CD14-positive monocyte (primary cell): ENCODE results near the gene LRRN3. TPM values are rescaled to one million over a fixed set of nuclear protein-coding genes. Genes with fewer than 3 reads are reported as not detected.

Experiments used
- DNase-seq, 3 donors: peaks; one replicate each; pipeline ENCODE4 v3.0.0-alpha.2; 2011 to 2022
- H2AFZ ChIP-seq: 2 replicates; pipeline ENCODE4 v1.6.0; 2012; ENCODE audit warnings: mild to moderate bottlenecking, low read depth, low read length, inconsistent platforms; ENCODE audit not compliant: insufficient read depth, poor library complexity, severe bottlenecking
- H3K27ac ChIP-seq, 2 donors: 1 replicate in 1 of 2; 2 replicates in 1 of 2; pipeline ENCODE4 v1.5.1; 2012 to 2013; ENCODE audit warnings: low read length in 2 of 2, control low read depth in 1 of 2, inconsistent platforms in 1 of 2, low read depth in 1 of 2, mild to moderate bottlenecking in 1 of 2
- H3K27me3 ChIP-seq, 2 donors: one replicate each; pipeline versions ENCODE4 v1.6.0 to v1.6.1; 2011 to 2013; ENCODE audit warnings: low read length in 2 of 2; ENCODE audit not compliant: control insufficient read depth in 2 of 2, insufficient read depth in 2 of 2
- H3K36me3 ChIP-seq, 2 donors: replicated peaks in 1 of 2; 1 replicate in 1 of 2; 2 replicates in 1 of 2; pipeline versions ENCODE4 v1.5.1 to v1.6.1; 2012 to 2013; ENCODE audit warnings: low read length in 2 of 2, control low read depth in 1 of 2, inconsistent platforms in 1 of 2, mild to moderate bottlenecking in 1 of 2; ENCODE audit not compliant: insufficient read depth in 2 of 2, control insufficient read depth in 1 of 2
- H3K4me1 ChIP-seq, 2 donors: 1 replicate in 1 of 2; 2 replicates in 1 of 2; pipeline versions ENCODE4 v1.5.1 to v1.6.1; 2012 to 2013; ENCODE audit warnings: low read length in 2 of 2, control low read depth in 1 of 2, inconsistent platforms in 1 of 2, mild to moderate bottlenecking in 1 of 2, moderate library complexity in 1 of 2; ENCODE audit not compliant: insufficient read depth in 2 of 2, control insufficient read depth in 1 of 2
- H3K4me2 ChIP-seq: replicated peaks from 2 replicates; pipeline ENCODE3; 2012; ENCODE audit warnings: low read length, moderate library complexity, mild to moderate bottlenecking; ENCODE audit not compliant: poor library complexity, severe bottlenecking; ENCODE audit errors: extremely low read depth
- H3K4me3 ChIP-seq, 3 experiments: fragments of 200-600 bp in 1 of 3; sonication (generic) in 1 of 3; replicated peaks in 1 of 3; 1 replicate in 2 of 3; 2 replicates in 1 of 3; pipeline ENCODE4 v1.5.1; 2011 to 2013; ENCODE audit warnings: low read length in 3 of 3, mild to moderate bottlenecking in 3 of 3, control low read depth in 2 of 3, low read depth in 2 of 3, inconsistent platforms in 1 of 3, moderate library complexity in 1 of 3
- H3K79me2 ChIP-seq: 2 replicates; pipeline ENCODE4 v1.6.0; 2012; ENCODE audit warnings: mild to moderate bottlenecking, control low read depth, inconsistent platforms, low read length, moderate library complexity; ENCODE audit not compliant: insufficient read depth
- H3K9ac ChIP-seq: 2 replicates; pipeline ENCODE4 v1.6.0; 2017; ENCODE audit warnings: low read length, mild to moderate bottlenecking; ENCODE audit not compliant: insufficient read depth, poor library complexity, severe bottlenecking
- H3K9me3 ChIP-seq, 2 donors: replicated peaks in 1 of 2; 1 replicate in 1 of 2; 2 replicates in 1 of 2; pipeline versions ENCODE4 v1.5.1 to v1.6.1; 2012 to 2013; ENCODE audit warnings: low read length in 2 of 2, control low read depth in 1 of 2; ENCODE audit not compliant: control insufficient read depth in 1 of 2, insufficient read depth in 1 of 2
- H4K20me1 ChIP-seq: 2 replicates; pipeline ENCODE4 v1.6.0; 2012; ENCODE audit warnings: mild to moderate bottlenecking, low read length, control low read depth, moderate library complexity; ENCODE audit not compliant: insufficient read depth
- H3K27ac Mint-ChIP-seq, 7 donors: one replicate each; pipeline ENCODE4 v1.8.0; 2020; ENCODE audit warnings: mild to moderate bottlenecking in 7 of 7, mixed read lengths in 7 of 7, moderate library complexity in 6 of 7, inconsistent platforms in 2 of 7
- H3K27me3 Mint-ChIP-seq, 3 donors: one replicate each; pipeline ENCODE4 v1.8.0; 2021 to 2022; ENCODE audit warnings: low read depth in 3 of 3, mild to moderate bottlenecking in 3 of 3, mixed read lengths in 3 of 3, moderate library complexity in 3 of 3, inconsistent platforms in 1 of 3
- H3K36me3 Mint-ChIP-seq, 2 donors: one replicate each; pipeline ENCODE4 v1.8.0; 2020; ENCODE audit warnings: mixed read lengths in 2 of 2, inconsistent platforms in 1 of 2, mild to moderate bottlenecking in 1 of 2
- H3K4me1 Mint-ChIP-seq: one replicate; pipeline ENCODE4 v1.8.0; 2020; ENCODE audit warnings: mild to moderate bottlenecking, mixed read lengths
- H3K4me3 Mint-ChIP-seq, 2 donors: one replicate each; pipeline ENCODE4 v1.8.0; 2020; ENCODE audit warnings: mild to moderate bottlenecking in 2 of 2, mixed read lengths in 2 of 2, moderate library complexity in 1 of 2
- H3K9me3 Mint-ChIP-seq, 7 donors: one replicate each; pipeline ENCODE4 v1.8.0; 2020 to 2022; ENCODE audit warnings: mixed read lengths in 7 of 7, mild to moderate bottlenecking in 6 of 7, moderate library complexity in 6 of 7, inconsistent platforms in 2 of 7
- WGBS: methylation state at CpG from one replicate; pipeline ENCODE4 v1.1.5; 2013; ENCODE audit warnings: missing lambda C conversion rate; ENCODE audit not compliant: insufficient coverage; 5-methylcytosine and 5-hydroxymethylcytosine counted together
- intact Hi-C, 2 donors: fragments of 100-400 bp; cut with micrococcal nuclease; formaldehyde crosslinking; loops; one replicate each; pipeline versions ENCODE4 v1.15.0 to v1.15.1; 2023
- polyA plus RNA-seq, 3 donors: library from polyadenylated mRNA; depleted of rRNA in 1 of 3; unstranded in 2 of 3; stranded (reverse) in 1 of 3; fragments of 300-500 nt in 2 of 3; fragments of >200 nt in 1 of 3; fragmentation: Illumina TruSeq in 2 of 3; gene quantifications; 1 replicate in 2 of 3; 2 replicates in 1 of 3; pipeline ENCODE4 v1.2.3, GENCODE V29; 2012 to 2021
- TF ChIP-seq, protein P1 (sequence below): fragments of 200-600 bp; IDR thresholded peaks from one replicate; pipeline ENCODE4 v1.8.0; 2022; ENCODE audit warnings: antibody characterized with exemption, mild to moderate bottlenecking

LRRN3 gene
- polyA plus RNA-seq, 3 donors = 0.12 to 0.22 TPM; not detected in 1

DNA sequence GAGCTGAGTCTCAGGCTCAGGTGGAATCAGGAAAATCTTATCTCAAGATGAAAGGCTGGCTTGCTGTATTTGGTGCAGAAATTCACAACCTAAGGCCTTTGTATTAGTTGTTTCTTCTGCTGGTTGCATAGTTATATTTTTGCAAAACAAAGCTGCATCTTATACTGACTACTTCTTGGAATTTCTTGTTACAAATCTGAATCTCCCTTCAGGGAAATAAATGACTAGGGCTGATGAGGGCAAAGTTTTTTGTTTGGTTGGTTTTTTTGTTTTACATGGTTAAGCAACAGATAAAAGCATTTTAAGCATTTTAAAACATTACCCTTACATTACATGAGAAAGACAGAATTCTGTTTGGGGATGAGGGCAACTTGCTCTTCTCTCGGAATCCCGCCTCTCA lies 13.9 kb upstream of the LRRN3 start:
- no peaks in the 10 kb centered on the region for H3K4me1 ChIP-seq
- Mint-ChIP-seq H3K27me3 (peaks cover 0 to 2% (median 0%) of the 10 kb centered on the region in 3 donors), H3K4me1 (no peaks in the 10 kb centered on the region), H3K36me3 (no peaks in the 10 kb centered on the region), H3K27ac (no peak overlapping the region), H3K9me3 (peaks cover 0 to 3% (median 0%) of the 10 kb centered on the region in 7 donors), H3K4me3 (no peak overlapping the region)
- DNase-seq = no peak
- H4K20me1 ChIP-seq = no peaks in the 10 kb centered on the region
- no peak overlapping the region for H3K4me3 ChIP-seq
- H3K27me3 ChIP-seq = no peaks in the 10 kb centered on the region
- intact Hi-C loops = no loop called here
- H3K79me2 ChIP-seq = no peaks in the 10 kb centered on the region
- TF ChIP-seq, protein P1, sequence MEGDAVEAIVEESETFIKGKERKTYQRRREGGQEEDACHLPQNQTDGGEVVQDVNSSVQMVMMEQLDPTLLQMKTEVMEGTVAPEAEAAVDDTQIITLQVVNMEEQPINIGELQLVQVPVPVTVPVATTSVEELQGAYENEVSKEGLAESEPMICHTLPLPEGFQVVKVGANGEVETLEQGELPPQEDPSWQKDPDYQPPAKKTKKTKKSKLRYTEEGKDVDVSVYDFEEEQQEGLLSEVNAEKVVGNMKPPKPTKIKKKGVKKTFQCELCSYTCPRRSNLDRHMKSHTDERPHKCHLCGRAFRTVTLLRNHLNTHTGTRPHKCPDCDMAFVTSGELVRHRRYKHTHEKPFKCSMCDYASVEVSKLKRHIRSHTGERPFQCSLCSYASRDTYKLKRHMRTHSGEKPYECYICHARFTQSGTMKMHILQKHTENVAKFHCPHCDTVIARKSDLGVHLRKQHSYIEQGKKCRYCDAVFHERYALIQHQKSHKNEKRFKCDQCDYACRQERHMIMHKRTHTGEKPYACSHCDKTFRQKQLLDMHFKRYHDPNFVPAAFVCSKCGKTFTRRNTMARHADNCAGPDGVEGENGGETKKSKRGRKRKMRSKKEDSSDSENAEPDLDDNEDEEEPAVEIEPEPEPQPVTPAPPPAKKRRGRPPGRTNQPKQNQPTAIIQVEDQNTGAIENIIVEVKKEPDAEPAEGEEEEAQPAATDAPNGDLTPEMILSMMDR = no peak
- H3K36me3 ChIP-seq = no peaks in the 10 kb centered on the region
- H2AFZ ChIP-seq = no peak overlapping the region
- no CpG with 5 or more reads among the region's 2 CpGs for WGBS
- H3K9ac ChIP-seq = no peak overlapping the region
- H3K4me2 ChIP-seq = no peak overlapping the region
- H3K27ac ChIP-seq = no peak overlapping the region
- H3K9me3 ChIP-seq = no peaks in the 10 kb centered on the region

DNA sequence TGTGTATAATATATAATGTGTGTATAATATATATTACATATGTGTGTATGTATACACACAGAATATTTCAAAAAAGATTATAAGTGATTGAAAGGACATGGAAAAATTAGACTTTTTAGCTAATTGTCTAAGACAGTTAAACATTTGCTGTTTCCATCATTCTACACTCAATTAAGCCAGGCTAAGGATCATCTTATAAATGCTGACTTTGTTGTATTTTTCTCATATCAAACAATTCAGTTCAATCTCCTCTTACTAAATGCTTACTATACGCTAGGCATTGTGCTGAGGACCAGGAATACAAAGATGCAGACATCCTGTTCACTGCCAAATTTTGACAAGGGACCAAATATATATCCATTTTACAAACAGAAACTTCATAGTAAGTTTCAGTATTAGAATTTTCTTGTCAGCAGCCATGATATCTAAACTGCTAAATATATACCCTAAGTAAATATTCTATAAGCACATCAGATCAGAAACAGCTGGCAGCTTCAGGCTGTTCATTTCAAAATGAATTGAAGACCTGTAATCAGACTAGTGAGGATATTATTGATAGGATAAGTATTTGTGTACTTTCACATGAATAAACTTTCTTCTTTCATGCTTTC lies 10.3 kb upstream of the LRRN3 start:
- Histone ChIP-seq H3K79me2 (no peaks in the 10 kb centered on the region), H3K27me3 (no peaks in the 10 kb centered on the region), H3K9ac (no peak overlapping the region), H2AFZ (no peak overlapping the region), H3K4me2 (no peak overlapping the region), H3K36me3 (no peaks in the 10 kb centered on the region), H3K9me3 (no peaks in the 10 kb centered on the region), H3K4me3 (no peak overlapping the region), H4K20me1 (no peaks in the 10 kb centered on the region), H3K4me1 (no peaks in the 10 kb centered on the region), H3K27ac (no peak overlapping the region)
- H3K27ac Mint-ChIP-seq = no peak overlapping the region
- no peaks in the 10 kb centered on the region for H3K9me3 Mint-ChIP-seq
- no peaks in the 10 kb centered on the region for H3K36me3 Mint-ChIP-seq
- no CpG with 5 or more reads among the region's 1 CpG for WGBS
- H3K4me1 Mint-ChIP-seq = peaks cover 3% of the 10 kb centered on the region
- no peak for DNase-seq
- TF ChIP-seq, protein P1 = no peak
- intact Hi-C loops = no loop called here
- H3K27me3 Mint-ChIP-seq = peaks cover 0 to 4% (median 3%) of the 10 kb centered on the region in 3 donors
- H3K4me3 Mint-ChIP-seq = no peak overlapping the region
